HEK293 (cell line): ENCODE data around the gene GMDS.

ENCODE experiments used
- CTCF ChIA-PET: fragments of 350-600 bp; formaldehyde crosslinking; extraction: SDS; loops from one replicate; lab custom pipeline; 2021; ENCODE audit warnings: antibody characterized with exemption; lab: Yijun Ruan, JAX
- POLR2A ChIA-PET: fragments of 300-600 bp; formaldehyde crosslinking; extraction: SDS; loops from one replicate; lab custom pipeline; 2020; ENCODE audit warnings: antibody characterized with exemption, inconsistent platforms; lab: Yijun Ruan, JAX
- H3K27ac ChIP-seq: fragments of 200-500 bp; sonication (Bioruptor generic); 2 replicates; pipeline ENCODE4 v1.5.1; 2014; ENCODE audit warnings: low read depth, low read length, control low read depth, inconsistent platforms; ENCODE audit errors: extremely low read depth
- H3K36me3 ChIP-seq, 2 experiments: fragments of 200-500 bp in 1 of 2; sonication (Bioruptor generic) in 1 of 2; 1 replicate in 1 of 2; 2 replicates in 1 of 2; pipeline ENCODE4 v1.5.1; 2014 to 2017; ENCODE audit warnings: inconsistent platforms in 2 of 2, low read length in 2 of 2; ENCODE audit not compliant: control insufficient read depth in 2 of 2, insufficient read depth in 1 of 2
- H3K4me1 ChIP-seq: fragments of 200-500 bp; sonication (Bioruptor generic); 2 replicates; pipeline ENCODE4 v1.5.1; 2014; ENCODE audit warnings: mild to moderate bottlenecking, low read length, inconsistent platforms; ENCODE audit not compliant: control insufficient read depth, insufficient read depth
- H3K4me3 ChIP-seq: 2 replicates; pipeline ENCODE4 v1.5.1; 2011; ENCODE audit warnings: low read depth, mild to moderate bottlenecking, control low read depth, low read length, moderate library complexity
- H3K9me3 ChIP-seq: fragments of 200-500 bp; sonication (Bioruptor generic); 2 replicates; pipeline ENCODE4 v1.5.1; 2014; ENCODE audit warnings: low read depth, low read length, inconsistent platforms; ENCODE audit not compliant: control insufficient read depth, insufficient read depth
- GLIS2 ChIP-seq: fragments of 450-650 bp; formaldehyde crosslinking; IDR thresholded peaks from 2 replicates; pipeline ENCODE4 v1.5.1; 2016; ENCODE audit warnings: missing biosample characterization, missing genetic modification characterization
- OSR2 ChIP-seq: fragments of 450-650 bp; formaldehyde crosslinking; IDR thresholded peaks from 2 replicates; pipeline ENCODE4 v1.5.1; 2016; ENCODE audit warnings: missing biosample characterization, missing genetic modification characterization
- SP3 ChIP-seq: fragments of 450-650 bp; formaldehyde crosslinking; IDR thresholded peaks from 2 replicates; pipeline ENCODE4 v1.5.1; 2016; ENCODE audit warnings: missing biosample characterization, missing genetic modification characterization
- ZBTB21 ChIP-seq: fragments of 450-650 bp; formaldehyde crosslinking; IDR thresholded peaks from 2 replicates; pipeline ENCODE4 v1.5.1; 2017; ENCODE audit warnings: missing biosample characterization, missing genetic modification characterization
- ZFP69B ChIP-seq: fragments of 450-650 bp; formaldehyde crosslinking; IDR thresholded peaks from 2 replicates; pipeline ENCODE4 v1.5.1; 2016; ENCODE audit warnings: missing biosample characterization, missing genetic modification characterization
- ZNF10 ChIP-seq: fragments of 450-650 bp; formaldehyde crosslinking; IDR thresholded peaks from 2 replicates; pipeline ENCODE4 v1.5.1; 2017; ENCODE audit warnings: missing biosample characterization, missing genetic modification characterization
- ZNF223 ChIP-seq: fragments of 450-650 bp; formaldehyde crosslinking; IDR thresholded peaks from 2 replicates; pipeline ENCODE4 v1.5.1; 2016; ENCODE audit warnings: missing biosample characterization, missing genetic modification characterization
- ZNF24 ChIP-seq: fragments of 450-650 bp; formaldehyde crosslinking; IDR thresholded peaks from 2 replicates; pipeline ENCODE4 v1.5.1; 2016; ENCODE audit warnings: missing biosample characterization, missing genetic modification characterization
- ZNF391 ChIP-seq: fragments of 450-650 bp; formaldehyde crosslinking; IDR thresholded peaks from 2 replicates; pipeline ENCODE4 v1.5.1; 2016; ENCODE audit warnings: low read depth, missing biosample characterization, missing genetic modification characterization, borderline replicate concordance
- ZNF785 ChIP-seq: fragments of 450-650 bp; formaldehyde crosslinking; IDR thresholded peaks from 2 replicates; pipeline ENCODE4 v1.5.1; 2016; ENCODE audit warnings: missing biosample characterization, missing genetic modification characterization
- TF ChIP-seq, protein P1 (sequence below): fragments of 450-650 bp; formaldehyde crosslinking; IDR thresholded peaks from 2 replicates; pipeline ENCODE4 v1.5.1; 2016; ENCODE audit warnings: missing biosample characterization, missing genetic modification characterization, borderline replicate concordance
- TF ChIP-seq, protein P2 (sequence below): fragments of 450-650 bp; formaldehyde crosslinking; IDR thresholded peaks from 2 replicates; pipeline ENCODE4 v1.5.1; 2016; ENCODE audit warnings: missing biosample characterization, missing genetic modification characterization
- TF ChIP-seq, protein P3 (sequence below): fragments of 450-650 bp; formaldehyde crosslinking; optimal IDR thresholded peaks from 2 replicates; pipeline ENCODE3; 2016; ENCODE audit warnings: missing biosample characterization, mild to moderate bottlenecking, missing genetic modification characterization
- TF ChIP-seq, protein P4 (sequence below): fragments of 450-650 bp; formaldehyde crosslinking; IDR thresholded peaks from 2 replicates; pipeline ENCODE4 v1.5.1; 2016; ENCODE audit warnings: missing biosample characterization, missing genetic modification characterization
- TF ChIP-seq, protein P5 (sequence below): fragments of 450-650 bp; formaldehyde crosslinking; IDR thresholded peaks from 2 replicates; pipeline ENCODE4 v1.5.1; 2017; ENCODE audit warnings: missing biosample characterization, missing genetic modification characterization

GMDS gene

GRCh38 chr6:1915226-1915625 lies 330.2 kb downstream of the GMDS start (continued):
- TF ChIP-seq GLIS2 (tag by site-specific recombination): no peak
- TF ChIP-seq ZNF10 (tag by site-specific recombination): no peak
- TF ChIP-seq, protein P1, sequence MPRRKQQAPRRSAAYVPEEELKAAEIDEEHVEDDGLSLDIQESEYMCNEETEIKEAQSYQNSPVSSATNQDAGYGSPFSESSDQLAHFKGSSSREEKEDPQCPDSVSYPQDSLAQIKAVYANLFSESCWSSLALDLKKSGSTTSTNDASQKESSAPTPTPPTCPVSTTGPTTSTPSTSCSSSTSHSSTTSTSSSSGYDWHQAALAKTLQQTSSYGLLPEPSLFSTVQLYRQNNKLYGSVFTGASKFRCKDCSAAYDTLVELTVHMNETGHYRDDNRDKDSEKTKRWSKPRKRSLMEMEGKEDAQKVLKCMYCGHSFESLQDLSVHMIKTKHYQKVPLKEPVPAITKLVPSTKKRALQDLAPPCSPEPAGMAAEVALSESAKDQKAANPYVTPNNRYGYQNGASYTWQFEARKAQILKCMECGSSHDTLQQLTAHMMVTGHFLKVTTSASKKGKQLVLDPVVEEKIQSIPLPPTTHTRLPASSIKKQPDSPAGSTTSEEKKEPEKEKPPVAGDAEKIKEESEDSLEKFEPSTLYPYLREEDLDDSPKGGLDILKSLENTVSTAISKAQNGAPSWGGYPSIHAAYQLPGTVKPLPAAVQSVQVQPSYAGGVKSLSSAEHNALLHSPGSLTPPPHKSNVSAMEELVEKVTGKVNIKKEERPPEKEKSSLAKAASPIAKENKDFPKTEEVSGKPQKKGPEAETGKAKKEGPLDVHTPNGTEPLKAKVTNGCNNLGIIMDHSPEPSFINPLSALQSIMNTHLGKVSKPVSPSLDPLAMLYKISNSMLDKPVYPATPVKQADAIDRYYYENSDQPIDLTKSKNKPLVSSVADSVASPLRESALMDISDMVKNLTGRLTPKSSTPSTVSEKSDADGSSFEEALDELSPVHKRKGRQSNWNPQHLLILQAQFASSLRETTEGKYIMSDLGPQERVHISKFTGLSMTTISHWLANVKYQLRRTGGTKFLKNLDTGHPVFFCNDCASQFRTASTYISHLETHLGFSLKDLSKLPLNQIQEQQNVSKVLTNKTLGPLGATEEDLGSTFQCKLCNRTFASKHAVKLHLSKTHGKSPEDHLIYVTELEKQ (tag by site-specific recombination): no peak
- no peak for TF ChIP-seq ZFP69B (tag by site-specific recombination)
- TF ChIP-seq, protein P2, sequence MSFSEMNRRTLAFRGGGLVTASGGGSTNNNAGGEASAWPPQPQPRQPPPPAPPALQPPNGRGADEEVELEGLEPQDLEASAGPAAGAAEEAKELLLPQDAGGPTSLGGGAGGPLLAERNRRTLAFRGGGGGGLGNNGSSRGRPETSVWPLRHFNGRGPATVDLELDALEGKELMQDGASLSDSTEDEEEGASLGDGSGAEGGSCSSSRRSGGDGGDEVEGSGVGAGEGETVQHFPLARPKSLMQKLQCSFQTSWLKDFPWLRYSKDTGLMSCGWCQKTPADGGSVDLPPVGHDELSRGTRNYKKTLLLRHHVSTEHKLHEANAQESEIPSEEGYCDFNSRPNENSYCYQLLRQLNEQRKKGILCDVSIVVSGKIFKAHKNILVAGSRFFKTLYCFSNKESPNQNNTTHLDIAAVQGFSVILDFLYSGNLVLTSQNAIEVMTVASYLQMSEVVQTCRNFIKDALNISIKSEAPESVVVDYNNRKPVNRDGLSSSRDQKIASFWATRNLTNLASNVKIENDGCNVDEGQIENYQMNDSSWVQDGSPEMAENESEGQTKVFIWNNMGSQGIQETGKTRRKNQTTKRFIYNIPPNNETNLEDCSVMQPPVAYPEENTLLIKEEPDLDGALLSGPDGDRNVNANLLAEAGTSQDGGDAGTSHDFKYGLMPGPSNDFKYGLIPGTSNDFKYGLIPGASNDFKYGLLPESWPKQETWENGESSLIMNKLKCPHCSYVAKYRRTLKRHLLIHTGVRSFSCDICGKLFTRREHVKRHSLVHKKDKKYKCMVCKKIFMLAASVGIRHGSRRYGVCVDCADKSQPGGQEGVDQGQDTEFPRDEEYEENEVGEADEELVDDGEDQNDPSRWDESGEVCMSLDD (tag by site-specific recombination): no peak
- no peak for TF ChIP-seq OSR2 (tag by site-specific recombination)

- Histone ChIP-seq H3K9me3 (no peaks in the 10 kb centered on the region), H3K4me1 (no peaks in the 10 kb centered on the region), H3K36me3 (no peaks in the 10 kb centered on the region), H3K27ac (no peak overlapping the region), H3K4me3 (no peak overlapping the region)
- CTCF ChIA-PET: no interaction called here
- TF ChIP-seq ZNF24 (tag by site-specific recombination) (no peak), ZNF391 (tag by site-specific recombination) (no peak), ZNF785 (tag by site-specific recombination) (no peak), ZNF223 (tag by site-specific recombination) (no peak), SP3 (no peak), ZBTB21 (tag by site-specific recombination) (no peak)
- TF ChIP-seq, protein P3, sequence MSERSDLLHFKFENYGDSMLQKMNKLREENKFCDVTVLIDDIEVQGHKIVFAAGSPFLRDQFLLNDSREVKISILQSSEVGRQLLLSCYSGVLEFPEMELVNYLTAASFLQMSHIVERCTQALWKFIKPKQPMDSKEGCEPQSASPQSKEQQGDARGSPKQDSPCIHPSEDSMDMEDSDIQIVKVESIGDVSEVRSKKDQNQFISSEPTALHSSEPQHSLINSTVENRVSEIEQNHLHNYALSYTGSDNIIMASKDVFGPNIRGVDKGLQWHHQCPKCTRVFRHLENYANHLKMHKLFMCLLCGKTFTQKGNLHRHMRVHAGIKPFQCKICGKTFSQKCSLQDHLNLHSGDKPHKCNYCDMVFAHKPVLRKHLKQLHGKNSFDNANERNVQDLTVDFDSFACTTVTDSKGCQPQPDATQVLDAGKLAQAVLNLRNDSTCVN (tag by site-specific recombination): no peak
- TF ChIP-seq, protein P4, sequence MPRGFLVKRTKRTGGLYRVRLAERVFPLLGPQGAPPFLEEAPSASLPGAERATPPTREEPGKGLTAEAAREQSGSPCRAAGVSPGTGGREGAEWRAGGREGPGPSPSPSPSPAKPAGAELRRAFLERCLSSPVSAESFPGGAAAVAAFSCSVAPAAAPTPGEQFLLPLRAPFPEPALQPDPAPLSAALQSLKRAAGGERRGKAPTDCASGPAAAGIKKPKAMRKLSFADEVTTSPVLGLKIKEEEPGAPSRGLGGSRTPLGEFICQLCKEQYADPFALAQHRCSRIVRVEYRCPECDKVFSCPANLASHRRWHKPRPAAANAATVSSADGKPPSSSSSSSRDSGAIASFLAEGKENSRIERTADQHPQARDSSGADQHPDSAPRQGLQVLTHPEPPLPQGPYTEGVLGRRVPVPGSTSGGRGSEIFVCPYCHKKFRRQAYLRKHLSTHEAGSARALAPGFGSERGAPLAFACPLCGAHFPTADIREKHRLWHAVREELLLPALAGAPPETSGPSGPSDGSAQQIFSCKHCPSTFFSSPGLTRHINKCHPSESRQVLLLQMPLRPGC (tag by site-specific recombination): no peak
- TF ChIP-seq, protein P5, sequence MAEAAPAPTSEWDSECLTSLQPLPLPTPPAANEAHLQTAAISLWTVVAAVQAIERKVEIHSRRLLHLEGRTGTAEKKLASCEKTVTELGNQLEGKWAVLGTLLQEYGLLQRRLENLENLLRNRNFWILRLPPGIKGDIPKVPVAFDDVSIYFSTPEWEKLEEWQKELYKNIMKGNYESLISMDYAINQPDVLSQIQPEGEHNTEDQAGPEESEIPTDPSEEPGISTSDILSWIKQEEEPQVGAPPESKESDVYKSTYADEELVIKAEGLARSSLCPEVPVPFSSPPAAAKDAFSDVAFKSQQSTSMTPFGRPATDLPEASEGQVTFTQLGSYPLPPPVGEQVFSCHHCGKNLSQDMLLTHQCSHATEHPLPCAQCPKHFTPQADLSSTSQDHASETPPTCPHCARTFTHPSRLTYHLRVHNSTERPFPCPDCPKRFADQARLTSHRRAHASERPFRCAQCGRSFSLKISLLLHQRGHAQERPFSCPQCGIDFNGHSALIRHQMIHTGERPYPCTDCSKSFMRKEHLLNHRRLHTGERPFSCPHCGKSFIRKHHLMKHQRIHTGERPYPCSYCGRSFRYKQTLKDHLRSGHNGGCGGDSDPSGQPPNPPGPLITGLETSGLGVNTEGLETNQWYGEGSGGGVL (tag by site-specific recombination): no peak
- POLR2A ChIA-PET: no interaction called here
These were observed 331.8 kb downstream of the GMDS start for GRCh38 chr6:1913577-1913976.
